HEK293T (cell line): Measurements from ENCODE around the gene CDH13.

Experiments
- FOXK2 ChIP-seq: fragments of 450-650 bp; IDR thresholded peaks from 2 replicates; pipeline ENCODE4 v1.6.1; 2016; ENCODE audit warnings: mild to moderate bottlenecking
- FOXM1 ChIP-seq: fragments of 450-650 bp; IDR thresholded peaks from 2 replicates; pipeline ENCODE4 v1.6.1; 2017; ENCODE audit warnings: mild to moderate bottlenecking, borderline replicate concordance
- HDGF ChIP-seq: fragments of 450-650 bp; IDR thresholded peaks from 2 replicates; pipeline ENCODE4 v1.6.1; 2017; ENCODE audit warnings: antibody characterized with exemption, borderline replicate concordance
- SUZ12 ChIP-seq: fragments of 450-650 bp; IDR thresholded peaks from 2 replicates; pipeline ENCODE4 v1.6.1; 2016; ENCODE audit warnings: mild to moderate bottlenecking
- ZNF384 ChIP-seq: fragments of 450-650 bp; IDR thresholded peaks from 2 replicates; pipeline ENCODE4 v1.6.1; 2016
- TF ChIP-seq, protein P1 (sequence below): fragments of 450-650 bp; IDR thresholded peaks from 2 replicates; pipeline ENCODE4 v1.6.1; 2016

DNA sequence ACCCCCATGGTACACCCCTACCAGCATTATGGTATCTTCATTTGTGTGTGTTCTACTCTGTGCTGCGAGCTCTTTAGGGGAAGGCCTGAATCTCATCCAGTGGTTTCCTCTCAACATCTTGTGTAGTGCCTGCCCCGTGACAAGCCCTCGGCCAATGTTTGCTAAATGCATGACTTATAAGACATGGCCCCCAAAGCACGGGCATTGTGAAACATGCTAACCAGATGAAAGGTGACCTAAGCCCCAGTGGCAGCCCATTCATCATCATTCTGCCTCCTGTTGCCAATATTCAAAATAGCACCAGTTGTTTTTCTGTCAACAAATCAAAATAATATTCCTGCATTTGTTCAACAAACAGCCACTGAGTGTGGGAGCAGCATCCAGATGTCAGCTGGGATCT is 1072.2 kb downstream of the CDH13 start:
- TF ChIP-seq FOXM1 (no peak), SUZ12 (no peak), ZNF384 (no peak), FOXK2 (no peak), HDGF (no peak)
- TF ChIP-seq, protein P1, sequence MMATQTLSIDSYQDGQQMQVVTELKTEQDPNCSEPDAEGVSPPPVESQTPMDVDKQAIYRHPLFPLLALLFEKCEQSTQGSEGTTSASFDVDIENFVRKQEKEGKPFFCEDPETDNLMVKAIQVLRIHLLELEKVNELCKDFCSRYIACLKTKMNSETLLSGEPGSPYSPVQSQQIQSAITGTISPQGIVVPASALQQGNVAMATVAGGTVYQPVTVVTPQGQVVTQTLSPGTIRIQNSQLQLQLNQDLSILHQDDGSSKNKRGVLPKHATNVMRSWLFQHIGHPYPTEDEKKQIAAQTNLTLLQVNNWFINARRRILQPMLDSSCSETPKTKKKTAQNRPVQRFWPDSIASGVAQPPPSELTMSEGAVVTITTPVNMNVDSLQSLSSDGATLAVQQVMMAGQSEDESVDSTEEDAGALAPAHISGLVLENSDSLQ: no peak
